Measurements from ENCODE around the gene TACC3. TPM values are rescaled to one million over a fixed set of nuclear protein-coding genes. Genes with fewer than 3 reads are reported as not detected.

TACC3 gene
- total RNA-seq, 4 donors from 2014 or later = 5.9 to 175 (median 23.1) TPM

GRCh38 chr4:1780435-1780834 is 59.1 kb downstream of the TACC3 start:
- DNase-seq = no peak
- Histone ChIP-seq H3K9me3 (no peaks in the 10 kb centered on the region), H3K4me3 (no peak overlapping the region), H3K36me3 (no peaks in the 10 kb centered on the region), H3K27me3 (peaks cover 3% of the 10 kb centered on the region), H3K4me1 (peaks cover 0 to 3% (median 2%) of the 10 kb centered on the region in 4 donors), H3K27ac (no peak overlapping the region)
- intact Hi-C loops (cut with DNase I; ENCODE audit: low total_unique reads) (no loop called here), in situ Hi-C loops (cut with MboI; ENCODE audit: low pct_ligation_motif_present in 1 of 4, low pct_unique_long_range_greater_than_20kb in 1 of 4, low sequenced_read_pairs in 3 of 4) (no loop called here)
- 76% methylated on average over 14 of the region's 14 CpGs; no CpG with 5 or more reads in 1 of the 2 donors for WGBS, 2 donors (ENCODE audit: low coverage in 1 of 2)
- TF ChIP-seq EP300 (IDR thresholded peaks at IDR 0.05; ENCODE audit: low read depth) (no peak), POLR2AphosphoS5 (IDR thresholded peaks at IDR 0.05) (no peak), CTCF (IDR thresholded peaks at IDR 0.05) (no peak), POLR2A (IDR thresholded peaks at IDR 0.05) (no peak)

- peaks cover 0 to 8% (median 4%) of the 10 kb centered on the region in 4 donors for H3K4me1 ChIP-seq
- H3K27ac ChIP-seq = no peak overlapping the region
- intact Hi-C loops (cut with DNase I; ENCODE audit: low total_unique reads) (no loop called here), in situ Hi-C loops (cut with MboI; ENCODE audit: low pct_ligation_motif_present in 1 of 4, low pct_unique_long_range_greater_than_20kb in 1 of 4, low sequenced_read_pairs in 3 of 4) (no loop called here)
- no peaks in the 10 kb centered on the region for H3K36me3 ChIP-seq
- TF ChIP-seq POLR2A (IDR thresholded peaks at IDR 0.05) = no peak
- no peak for TF ChIP-seq POLR2AphosphoS5 (IDR thresholded peaks at IDR 0.05)
- TF ChIP-seq CTCF (IDR thresholded peaks at IDR 0.05) = no peak
- no peak for TF ChIP-seq EP300 (IDR thresholded peaks at IDR 0.05; ENCODE audit: low read depth)
- 81% methylated on average over 6 of the region's 10 CpGs; no CpG with 5 or more reads in 1 of the 2 donors for WGBS, 2 donors (ENCODE audit: low coverage in 1 of 2)
- H3K9me3 ChIP-seq = no peaks in the 10 kb centered on the region
- peaks cover 11% of the 10 kb centered on the region for H3K27me3 ChIP-seq
- DNase-seq = no peak
- no peak overlapping the region for H3K4me3 ChIP-seq
Observed at GRCh38 chr4:1783015-1783414, 61.7 kb downstream of the TACC3 start.

GRCh38 chr4:1783970-1784369 is 62.6 kb downstream of the TACC3 start:
- no peaks in the 10 kb centered on the region for H3K9me3 ChIP-seq
- 65% methylated on average over 9 of the region's 12 CpGs; no CpG with 5 or more reads in 1 of the 2 donors for WGBS, 2 donors (ENCODE audit: low coverage in 1 of 2)
- no peak overlapping the region for H3K27ac ChIP-seq
- H3K4me3 ChIP-seq = no peak overlapping the region
- in situ Hi-C loops (cut with MboI; ENCODE audit: low pct_ligation_motif_present in 1 of 4, low pct_unique_long_range_greater_than_20kb in 1 of 4, low sequenced_read_pairs in 3 of 4) = no loop called here
- TF ChIP-seq POLR2AphosphoS5 (IDR thresholded peaks at IDR 0.05) (no peak), EP300 (IDR thresholded peaks at IDR 0.05; ENCODE audit: low read depth) (no peak), POLR2A (IDR thresholded peaks at IDR 0.05) (no peak), CTCF (IDR thresholded peaks at IDR 0.05) (no peak)
- DNase-seq = no peak
- intact Hi-C loops (cut with DNase I; ENCODE audit: low total_unique reads) = no loop called here
- no peaks in the 10 kb centered on the region for H3K36me3 ChIP-seq
- peaks cover 9% of the 10 kb centered on the region for H3K27me3 ChIP-seq
- H3K4me1 ChIP-seq = peaks cover 0 to 8% (median 4%) of the 10 kb centered on the region in 4 donors

- DNase-seq = no peak
- Histone ChIP-seq H3K27me3 (peaks cover 9% of the 10 kb centered on the region), H3K27ac (no peak overlapping the region), H3K4me1 (peaks cover 0 to 8% (median 4%) of the 10 kb centered on the region in 4 donors), H3K4me3 (no peak overlapping the region), H3K9me3 (no peaks in the 10 kb centered on the region), H3K36me3 (no peaks in the 10 kb centered on the region)
- TF ChIP-seq CTCF (IDR thresholded peaks at IDR 0.05) = no peak
- TF ChIP-seq POLR2A (IDR thresholded peaks at IDR 0.05) = no peak
- TF ChIP-seq POLR2AphosphoS5 (IDR thresholded peaks at IDR 0.05) = no peak
- WGBS, 2 donors (ENCODE audit: low coverage in 1 of 2) = 79% methylated on average over 10 of the region's 10 CpGs; no CpG with 5 or more reads in 1 of the 2 donors
- intact Hi-C loops (cut with DNase I; ENCODE audit: low total_unique reads) (no loop called here), in situ Hi-C loops (cut with MboI; ENCODE audit: low pct_ligation_motif_present in 1 of 4, low pct_unique_long_range_greater_than_20kb in 1 of 4, low sequenced_read_pairs in 3 of 4) (no loop called here)
Observed at GRCh38 chr4:1784395-1784788, 63.1 kb downstream of the TACC3 start.
